Fibroblast of pulmonary artery (primary cell): ENCODE results near the gene BOLA3.

Experiments
- DNase-seq: peaks from one replicate; pipeline ENCODE4 v3.0.0-alpha.2; 2010; ENCODE audit warnings: low read depth
- H3K4me3 ChIP-seq: replicated peaks from 2 replicates; pipeline ENCODE4 v1.5.1; 2011; ENCODE audit warnings: low read depth, mild to moderate bottlenecking, control low read depth, low read length, moderate library complexity
- TF ChIP-seq, protein P1 (sequence below): IDR thresholded peaks from 2 replicates; pipeline ENCODE4 v1.5.1; 2011; ENCODE audit warnings: mild to moderate bottlenecking, control low read depth, low read length, inconsistent platforms; ENCODE audit errors: missing control alignments

The BOLA3 gene

DNA sequence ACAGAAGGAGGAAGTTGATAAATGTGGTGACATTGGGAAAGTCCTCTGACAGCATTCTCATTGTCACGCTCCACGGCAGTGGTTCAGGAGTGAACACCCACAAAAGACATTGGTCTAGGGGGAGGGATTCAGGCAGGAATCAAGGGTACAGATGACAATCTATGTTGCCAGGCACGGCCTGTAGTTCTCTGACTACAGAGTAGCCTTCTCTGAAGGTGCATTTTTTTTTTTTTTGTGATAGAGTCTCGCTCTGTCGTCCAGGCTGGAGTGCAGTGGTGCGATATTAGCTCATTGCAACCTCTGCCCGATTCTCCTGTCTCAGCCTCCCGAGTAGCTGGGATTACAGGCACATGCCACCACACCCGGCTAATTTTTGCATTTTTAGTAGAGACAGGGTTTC is 38.3 kb upstream of the BOLA3 start:
- H3K4me3 ChIP-seq, result no peak overlapping the region
- TF ChIP-seq, protein P1, sequence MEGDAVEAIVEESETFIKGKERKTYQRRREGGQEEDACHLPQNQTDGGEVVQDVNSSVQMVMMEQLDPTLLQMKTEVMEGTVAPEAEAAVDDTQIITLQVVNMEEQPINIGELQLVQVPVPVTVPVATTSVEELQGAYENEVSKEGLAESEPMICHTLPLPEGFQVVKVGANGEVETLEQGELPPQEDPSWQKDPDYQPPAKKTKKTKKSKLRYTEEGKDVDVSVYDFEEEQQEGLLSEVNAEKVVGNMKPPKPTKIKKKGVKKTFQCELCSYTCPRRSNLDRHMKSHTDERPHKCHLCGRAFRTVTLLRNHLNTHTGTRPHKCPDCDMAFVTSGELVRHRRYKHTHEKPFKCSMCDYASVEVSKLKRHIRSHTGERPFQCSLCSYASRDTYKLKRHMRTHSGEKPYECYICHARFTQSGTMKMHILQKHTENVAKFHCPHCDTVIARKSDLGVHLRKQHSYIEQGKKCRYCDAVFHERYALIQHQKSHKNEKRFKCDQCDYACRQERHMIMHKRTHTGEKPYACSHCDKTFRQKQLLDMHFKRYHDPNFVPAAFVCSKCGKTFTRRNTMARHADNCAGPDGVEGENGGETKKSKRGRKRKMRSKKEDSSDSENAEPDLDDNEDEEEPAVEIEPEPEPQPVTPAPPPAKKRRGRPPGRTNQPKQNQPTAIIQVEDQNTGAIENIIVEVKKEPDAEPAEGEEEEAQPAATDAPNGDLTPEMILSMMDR, result no peak
- DNase-seq, result no peak

DNA sequence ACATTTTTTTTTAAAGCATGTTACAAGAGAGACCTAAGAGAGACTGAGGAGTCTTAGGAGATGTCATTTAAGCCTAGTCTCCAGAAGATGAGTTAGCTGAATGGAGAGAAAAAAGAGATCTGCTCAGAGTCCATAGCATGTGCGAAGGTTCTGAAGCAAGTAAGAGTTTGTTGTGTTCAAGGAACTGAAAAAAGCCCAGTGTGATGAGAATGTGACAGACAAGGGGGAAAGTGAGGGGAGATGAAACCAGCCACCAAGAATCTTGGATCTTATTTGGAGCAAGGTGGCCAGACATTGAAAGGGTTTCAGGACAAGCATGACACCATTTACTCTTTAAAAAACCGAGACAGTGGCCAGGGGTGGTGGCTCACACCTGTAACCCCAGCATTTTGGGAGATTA is 36.2 kb upstream of the BOLA3 start:
- no peak overlapping the region for H3K4me3 ChIP-seq
- DNase-seq, result no peak
- TF ChIP-seq, protein P1, result no peak

DNA sequence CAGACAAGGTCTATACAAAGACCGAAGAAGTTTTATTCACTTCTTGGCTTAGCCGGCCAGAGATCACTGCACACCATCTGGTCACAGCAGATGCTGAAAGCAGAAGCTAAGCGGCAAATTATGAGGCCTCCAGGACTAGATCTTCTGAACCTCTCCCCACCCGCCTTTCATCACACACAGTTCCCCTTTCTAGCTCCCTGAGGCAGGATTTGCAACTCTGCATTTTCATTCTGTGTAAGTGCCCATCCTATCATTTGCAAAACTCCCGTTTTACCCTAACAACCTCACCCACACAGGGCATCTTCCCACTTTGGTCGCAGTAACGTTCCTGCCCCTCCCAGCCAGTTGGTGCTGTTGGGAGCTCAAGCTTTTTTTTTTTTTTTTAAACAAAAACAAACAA is 34.0 kb upstream of the BOLA3 start:
- H3K4me3 ChIP-seq, result no peak overlapping the region
- TF ChIP-seq, protein P1, result no peak
- no peak for DNase-seq

DNA sequence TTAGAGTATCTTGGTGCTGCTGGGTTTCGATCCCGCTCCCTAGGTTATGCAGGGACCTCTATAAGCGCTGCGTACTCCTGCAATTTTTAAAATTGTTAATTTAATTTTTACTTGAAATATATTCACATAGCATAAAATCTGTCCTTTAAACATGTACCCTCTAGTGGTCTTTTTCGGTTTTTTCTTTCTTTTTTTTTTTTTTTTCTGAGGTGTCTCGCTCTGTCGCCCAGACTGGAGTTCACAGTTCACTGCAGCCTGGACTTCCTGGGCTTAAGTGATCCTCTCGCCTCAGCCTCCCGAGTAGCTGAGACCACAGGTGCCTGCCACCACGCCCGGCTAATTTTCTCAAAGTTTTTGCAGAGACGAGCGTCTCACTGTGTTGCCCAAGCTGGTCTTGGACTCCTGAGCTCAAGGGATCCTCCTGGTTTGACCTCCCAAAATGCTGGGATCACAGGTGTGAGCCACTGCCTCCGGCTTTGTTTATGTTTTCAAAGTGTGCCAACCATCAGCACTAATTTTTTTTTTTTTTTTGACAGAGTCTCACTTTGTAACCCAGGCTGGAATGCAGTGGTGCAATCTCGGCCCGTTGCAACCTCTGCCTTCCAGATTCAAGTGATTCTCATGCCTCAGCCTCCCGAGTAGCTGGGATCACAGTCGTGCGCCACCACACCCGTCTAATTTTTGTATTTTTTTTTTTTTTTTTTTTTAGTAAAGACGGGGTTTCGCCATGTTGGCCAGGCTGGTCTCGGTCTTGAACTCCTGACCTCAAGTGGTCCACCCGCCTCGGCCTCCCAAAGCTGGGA is 31.6 kb upstream of the BOLA3 start:
- DNase-seq, result no peak
- H3K4me3 ChIP-seq, result peak overlapping the region; percentile 75
- TF ChIP-seq, protein P1, result peak; percentile 34

DNA sequence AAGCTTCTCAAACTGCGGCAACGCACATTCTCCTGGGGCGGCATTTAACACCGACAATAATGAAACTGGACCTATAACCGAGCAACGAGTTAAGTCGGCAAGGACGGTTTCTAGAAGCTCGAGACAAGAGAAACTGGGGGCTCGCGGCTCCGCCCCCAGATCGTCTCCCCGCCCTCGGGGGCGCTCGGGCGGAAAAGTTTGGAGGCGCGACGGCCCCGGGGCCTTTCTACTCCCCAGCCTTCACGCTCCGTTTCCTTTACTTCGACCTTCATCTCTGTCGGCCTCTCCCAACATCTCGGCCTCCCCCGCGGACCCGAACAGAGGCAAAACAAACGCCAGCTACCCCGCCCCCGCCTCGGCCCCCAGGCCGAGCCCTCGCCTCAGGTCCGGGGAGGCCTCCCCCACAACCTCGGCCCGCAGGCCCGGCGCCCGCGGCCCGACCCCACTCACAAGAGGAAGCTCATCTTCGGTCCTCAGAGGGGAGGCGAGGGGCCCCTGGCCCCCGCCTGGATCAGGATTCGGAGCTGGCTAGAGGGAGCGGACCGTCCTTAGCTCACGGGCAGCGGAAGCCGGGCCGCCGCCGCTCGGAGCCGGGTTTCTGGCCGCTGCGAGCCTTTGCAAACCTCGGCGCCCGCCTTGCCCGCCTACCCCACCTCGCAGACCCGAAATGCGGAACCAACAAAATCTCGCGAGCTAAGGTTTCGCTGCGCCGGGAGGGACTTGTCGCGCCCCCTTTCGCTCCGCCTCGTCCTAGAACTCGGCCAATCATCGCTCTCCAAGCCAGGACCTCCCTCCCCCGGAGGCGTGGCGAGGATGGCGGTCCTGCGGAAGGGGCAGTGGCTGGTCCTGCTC is 30.7 kb upstream of the BOLA3 start, which contains the start of gene MOB1A:
MOB1A (minus strand) TSS at position 669 of the 852 bp plus-strand sequence; CDS start at position 464, 205 bp downstream.
- peak within 1 kb of the TSS; percentile 75 for H3K4me3 ChIP-seq
- DNase-seq, result peak; percentile 99
- TF ChIP-seq, protein P1, result no peak

DNA sequence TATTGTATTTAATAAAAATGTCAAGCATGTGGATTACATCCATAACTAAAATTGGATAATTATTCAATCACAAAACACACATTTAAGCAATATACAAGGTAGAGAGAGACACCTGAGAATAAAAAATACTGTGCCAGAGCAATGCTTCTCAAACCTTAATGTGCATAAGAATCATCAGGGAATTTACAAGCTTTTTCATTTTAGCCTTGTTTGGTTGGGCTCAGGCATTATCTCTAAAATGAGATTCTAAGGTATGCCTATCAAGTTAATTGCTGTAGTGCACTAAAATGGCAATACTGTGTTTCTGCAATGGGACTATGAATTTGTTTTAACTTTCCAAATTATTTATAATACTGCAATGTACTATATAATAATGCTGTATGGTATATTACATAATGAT is 30.0 kb upstream of the BOLA3 start:
- DNase-seq, result no peak
- H3K4me3 ChIP-seq, result peak overlapping the region; percentile 75
- TF ChIP-seq, protein P1, result no peak
